ENCODE results near the gene C12orf56.

DNA sequence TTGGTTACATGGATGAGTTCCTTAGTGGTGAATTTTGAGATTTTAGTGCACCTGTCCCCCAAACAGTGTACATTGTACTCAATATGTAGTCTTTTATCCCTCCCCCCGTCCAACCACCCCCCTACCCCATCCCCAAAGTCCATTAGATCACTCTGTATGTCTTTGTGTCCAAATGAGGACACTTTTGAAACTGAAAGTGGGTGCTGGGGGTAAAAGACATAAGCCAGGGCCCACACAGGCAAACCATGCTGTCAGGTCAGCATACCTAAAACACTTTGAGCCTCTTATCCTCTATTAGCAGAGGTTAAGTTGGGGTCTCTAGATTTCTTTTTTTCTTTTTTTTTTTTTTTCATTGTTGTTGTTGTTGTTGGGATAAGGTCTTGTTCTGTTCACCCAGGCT is 137.2 kb downstream of the C12orf56 start:
- TF ChIP-seq CTCF (IDR thresholded peaks at IDR 0.05) (no peak), POLR2AphosphoS5 (IDR thresholded peaks at IDR 0.05) (no peak)
